ENCODE measurements around the gene MYRIP.

GRCh38 chr3:40242216-40242615 lies 432.8 kb downstream of the MYRIP start:
- TF ChIP-seq POLR2A (IDR thresholded peaks at IDR 0.05; ENCODE audit: low read depth, low read length): no peak
- TF ChIP-seq TAF1 (IDR thresholded peaks at IDR 0.05; ENCODE audit: borderline replicate concordance, low read depth, low read length): no peak
- TF ChIP-seq POLR2AphosphoS5 (IDR thresholded peaks at IDR 0.05; ENCODE audit: low read depth, low read length): no peak

All from GM12892 (cell line).